NCI-H748 treated with DMSO at 0.1 percent for 48 hours (cell line): Measurements from ENCODE around the gene EIF2S1.
"Not testable (repeated sequence)": the region's sequence is repeated elsewhere in the genome, so short reads cannot be mapped to it uniquely, and the experiment has no call there.

Experiments used
- DNase-seq: peaks from one replicate; lab custom pipeline; 2025; lab: John Stamatoyannopoulos, UW

Gene EIF2S1

GRCh38 chr14:67359775-67360469, at the start of gene EIF2S1, which contains the start of gene ATP6V1D:
Gene EIF2S1 (plus strand): TSS chr14:67360328. CDS start chr14:67364768, 4,440 bp downstream.
Gene ATP6V1D (minus strand): TSS chr14:67359804. CDS start chr14:67359698, 106 bp downstream.
- DNase-seq: peak; percentile 91

DNA sequence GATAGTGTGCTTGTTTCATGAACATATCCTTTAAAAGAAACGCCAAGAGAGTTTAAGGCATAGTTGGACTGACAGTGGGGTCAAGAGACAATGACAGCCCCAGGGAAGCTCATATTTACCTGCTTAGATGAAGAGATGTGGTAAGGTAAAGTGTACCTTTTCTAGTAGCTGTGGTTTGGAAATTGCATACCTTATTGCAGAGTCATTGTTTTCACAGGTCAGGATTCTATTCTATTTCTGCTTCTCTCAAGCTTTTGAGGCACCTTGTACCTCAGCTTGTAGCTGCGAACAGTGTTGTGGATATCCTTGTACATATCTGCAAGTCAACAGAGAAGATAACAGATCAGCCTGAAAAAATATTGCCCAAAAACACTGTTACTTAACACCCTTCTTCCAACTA, 48.3 kb upstream of the EIF2S1 start:
- DNase-seq: no peak

- no peak for DNase-seq
Measured at GRCh38 chr14:67313153-67313552, 47.0 kb upstream of the EIF2S1 start.

DNA sequence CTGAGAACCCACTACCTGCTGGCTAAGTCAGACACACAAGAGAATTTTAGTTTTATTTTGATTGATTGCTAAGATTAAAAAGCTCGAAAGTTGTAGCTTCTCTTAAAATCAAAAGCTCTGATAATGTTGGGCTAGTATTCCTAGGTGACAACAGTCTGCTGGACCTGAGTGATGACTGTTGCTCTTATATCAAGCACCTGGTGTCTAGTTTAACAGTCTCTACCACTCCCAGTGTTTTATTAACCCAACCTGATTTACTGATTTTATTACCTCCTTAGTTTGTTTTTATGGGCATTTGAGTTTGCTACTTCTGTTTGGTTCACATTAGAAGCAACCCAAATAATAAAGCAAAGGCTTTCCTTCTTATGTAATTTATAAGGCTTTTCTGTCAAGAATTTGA, 42.3 kb upstream of the EIF2S1 start:
- no peak for DNase-seq

GRCh38 chr14:67319142-67319541, 41.0 kb upstream of the EIF2S1 start:
- DNase-seq: no peak

GRCh38 chr14:67329666-67330065, 30.5 kb upstream of the EIF2S1 start:
- not testable (repeated sequence) for DNase-seq

- DNase-seq: no peak
Measured at GRCh38 chr14:67331368-67332125, 28.6 kb upstream of the EIF2S1 start.

- DNase-seq: no peak
Measured at GRCh38 chr14:67332468-67332867, 27.7 kb upstream of the EIF2S1 start.

GRCh38 chr14:67335781-67336180, 24.3 kb upstream of the EIF2S1 start:
- DNase-seq: no peak

DNA sequence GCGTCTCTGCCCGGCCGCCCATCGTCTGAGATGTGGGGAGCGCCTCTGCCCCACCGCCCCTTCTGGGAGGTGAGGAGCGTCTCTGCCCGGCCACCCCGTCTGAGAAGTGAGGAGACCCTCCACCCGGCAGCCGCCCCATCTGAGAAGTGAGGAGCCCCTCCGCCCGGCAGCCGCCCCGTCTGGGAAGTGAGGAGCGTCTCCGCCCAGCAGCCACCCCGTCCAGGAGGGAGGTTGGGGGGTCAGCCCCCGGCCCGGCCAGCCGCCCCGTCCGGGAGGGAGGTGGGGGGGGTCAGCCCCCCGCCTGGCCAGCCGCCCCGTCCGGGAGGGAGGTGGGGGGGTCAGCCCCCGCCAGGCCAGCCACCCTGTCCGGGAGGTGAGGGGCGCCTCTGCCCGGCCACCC, 18.9 kb upstream of the EIF2S1 start:
- not testable (repeated sequence) for DNase-seq

- no peak for DNase-seq
Measured at GRCh38 chr14:67343601-67344230, 16.4 kb upstream of the EIF2S1 start.

GRCh38 chr14:67345583-67345982, 14.5 kb upstream of the EIF2S1 start:
- no peak for DNase-seq

- no peak for DNase-seq
Measured at GRCh38 chr14:67352055-67352454, 8.1 kb upstream of the EIF2S1 start.

GRCh38 chr14:67357186-67357968, 2.8 kb upstream of the EIF2S1 start:
- DNase-seq: no peak

- DNase-seq: no peak
Measured at GRCh38 chr14:67357969-67358354, 2.2 kb upstream of the EIF2S1 start.

- DNase-seq: no peak
Measured at GRCh38 chr14:67358924-67359774, 979 bp upstream of the EIF2S1 start.

- no peak for DNase-seq
Measured at GRCh38 chr14:67360470-67361206, 510 bp downstream of the EIF2S1 start.

DNA sequence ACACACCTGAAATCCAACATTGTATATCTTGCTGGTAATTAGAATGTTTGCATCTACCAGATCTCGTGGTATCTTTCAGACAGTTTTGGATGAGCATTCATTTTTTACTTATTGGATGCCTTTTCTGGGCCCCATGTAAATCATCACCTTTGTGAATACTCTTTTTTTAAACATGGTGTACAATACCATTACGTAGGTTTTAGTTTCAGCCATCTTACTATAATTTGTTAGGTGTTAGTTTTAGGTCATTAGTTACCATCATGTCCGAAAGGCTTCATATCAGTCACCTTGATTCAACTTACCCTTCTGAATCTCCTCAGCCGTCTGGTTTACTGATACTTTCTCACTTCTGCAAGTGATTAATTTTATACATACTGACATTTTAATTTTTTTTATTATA, 5.3 kb downstream of the EIF2S1 start:
- no peak for DNase-seq

DNA sequence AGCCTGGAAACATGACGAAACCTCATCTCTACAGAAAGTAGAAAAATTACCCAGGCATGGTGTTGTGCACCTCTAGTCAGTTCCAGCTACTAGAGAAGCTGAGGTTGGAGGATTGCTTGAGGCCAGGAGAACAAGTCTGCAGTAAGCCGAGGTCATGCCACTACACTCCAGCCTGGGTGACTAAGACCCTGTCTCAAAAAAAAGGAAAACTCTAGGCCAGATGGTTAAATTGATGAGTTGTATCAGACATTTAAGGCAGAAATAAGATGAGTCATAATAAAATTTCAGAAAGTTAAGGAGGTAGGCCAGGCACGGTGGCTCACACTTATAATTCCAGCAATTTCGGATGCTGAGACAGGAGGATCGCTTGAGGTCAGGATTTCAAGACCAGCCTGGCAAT, 10.7 kb downstream of the EIF2S1 start:
- no peak for DNase-seq
